Parathyroid adenoma (tissue), 2 donors: Measurements from ENCODE around the gene SLC6A19.

Source experiments
- H2AFZ ChIP-seq: fragments of 300-600 bp; sonication (generic); one replicate; pipeline ENCODE4 v1.7.0; 2017; ENCODE audit warnings: antibody characterized with exemption, mild to moderate bottlenecking
- H3K27ac ChIP-seq: fragments of 300-600 bp; sonication (generic); one replicate; pipeline ENCODE4 v1.7.0; 2017
- H3K27me3 ChIP-seq: fragments of 300-600 bp; sonication (generic); one replicate; pipeline ENCODE4 v1.7.0; 2017; ENCODE audit warnings: low read length; ENCODE audit not compliant: control insufficient read depth, insufficient read depth
- H3K36me3 ChIP-seq: fragments of 300-600 bp; sonication (generic); one replicate; pipeline ENCODE4 v1.7.0; 2017; ENCODE audit warnings: low read length; ENCODE audit not compliant: control insufficient read depth, insufficient read depth
- H3K4me1 ChIP-seq: fragments of 300-600 bp; sonication (generic); one replicate; pipeline ENCODE4 v1.7.0; 2017; ENCODE audit warnings: control low read depth
- H3K4me2 ChIP-seq: fragments of 300-600 bp; sonication (generic); one replicate; pipeline ENCODE4 v1.7.0; 2017; ENCODE audit warnings: low read length
- H3K4me3 ChIP-seq: fragments of 300-600 bp; sonication (generic); one replicate; pipeline ENCODE4 v1.7.0; 2017; ENCODE audit warnings: low read depth, low read length
- H3K79me2 ChIP-seq: fragments of 300-600 bp; sonication (generic); one replicate; pipeline ENCODE4 v1.7.0; 2017; ENCODE audit warnings: control low read depth
- H3K9ac ChIP-seq: fragments of 300-600 bp; sonication (generic); one replicate; pipeline ENCODE4 v1.7.0; 2017; ENCODE audit warnings: mild to moderate bottlenecking
- H3K9me3 ChIP-seq: fragments of 300-600 bp; sonication (generic); one replicate; pipeline ENCODE4 v1.7.0; 2017; ENCODE audit warnings: low read length; ENCODE audit not compliant: control insufficient read depth
- CTCF ChIP-seq: fragments of 300-600 bp; sonication (generic); IDR thresholded peaks from one replicate; pipeline ENCODE4 v1.7.0; 2017; ENCODE audit warnings: antibody characterized with exemption, mild to moderate bottlenecking
- donor health status: primary hyperparathyroidism.

Gene SLC6A19

GRCh38 chr5:1199340-1199648 lies 2.1 kb upstream of the SLC6A19 start:
- Histone ChIP-seq H3K9me3 (no peaks in the 10 kb centered on the region), H3K4me1 (no peaks in the 10 kb centered on the region), H3K27ac (no peak overlapping the region), H2AFZ (no peak overlapping the region), H3K36me3 (no peaks in the 10 kb centered on the region), H3K4me3 (no peak overlapping the region), H3K27me3 (no peaks in the 10 kb centered on the region), H3K79me2 (no peaks in the 10 kb centered on the region), H3K9ac (no peak overlapping the region), H3K4me2 (no peak overlapping the region)
- no peak for TF ChIP-seq CTCF

- Histone ChIP-seq H3K9me3 (no peaks in the 10 kb centered on the region), H3K79me2 (no peaks in the 10 kb centered on the region), H3K27me3 (no peaks in the 10 kb centered on the region), H3K27ac (no peak overlapping the region), H3K36me3 (no peaks in the 10 kb centered on the region), H2AFZ (no peak overlapping the region), H3K4me1 (no peaks in the 10 kb centered on the region), H3K4me3 (no peak overlapping the region), H3K9ac (no peak overlapping the region), H3K4me2 (no peak overlapping the region)
- TF ChIP-seq CTCF, result no peak
These were observed 1.5 kb upstream of the SLC6A19 start for GRCh38 chr5:1199649-1200494.

- Histone ChIP-seq H3K36me3 (no peaks in the 10 kb centered on the region), H3K4me2 (no peak overlapping the region), H3K4me3 (no peak overlapping the region), H3K9me3 (no peaks in the 10 kb centered on the region), H3K4me1 (no peaks in the 10 kb centered on the region), H3K27me3 (no peaks in the 10 kb centered on the region), H3K27ac (no peak overlapping the region), H3K9ac (no peak overlapping the region), H3K79me2 (no peaks in the 10 kb centered on the region), H2AFZ (no peak overlapping the region)
- TF ChIP-seq CTCF, result no peak
These were observed 684 bp upstream of the SLC6A19 start for GRCh38 chr5:1200495-1201326.

- TF ChIP-seq CTCF, result no peak
- H3K27me3 ChIP-seq, result no peaks in the 10 kb centered on the region
- H3K4me1 ChIP-seq, result no peaks in the 10 kb centered on the region
- H3K9me3 ChIP-seq, result no peaks in the 10 kb centered on the region
- no peaks in the 10 kb centered on the region for H3K36me3 ChIP-seq
- no peaks in the 10 kb centered on the region for H3K79me2 ChIP-seq
- no peak overlapping the region for H3K9ac ChIP-seq
- no peak overlapping the region for H3K4me3 ChIP-seq
- no peak overlapping the region for H2AFZ ChIP-seq
- H3K27ac ChIP-seq, result no peak overlapping the region
- no peak overlapping the region for H3K4me2 ChIP-seq
These were observed 817 bp downstream of the SLC6A19 start for GRCh38 chr5:1202026-1202797.
